RWPE2 (cell line): ENCODE data around the gene FBXW8.

Source experiments
- ATAC-seq: fragments of 200-7000 bp; cut with Tn5 transposase; 3 replicates; pipeline ENCODE4 v1.9.1; 2021; ENCODE audit warnings: low read depth
- DNase-seq: peaks from one replicate; pipeline ENCODE4 v3.0.0-alpha.2; 2020; ENCODE audit warnings: low spot score
- H3K27ac ChIP-seq: fragments of 450-650 bp; 2 replicates; pipeline ENCODE4 v1.5.1; 2017; ENCODE audit warnings: mild to moderate bottlenecking; ENCODE audit not compliant: poor library complexity, severe bottlenecking
- H3K27me3 ChIP-seq: fragments of 250-450 bp; sonication (Bioruptor Pico); 2 replicates; pipeline ENCODE4 v1.5.1; 2021; ENCODE audit warnings: mild to moderate bottlenecking, moderate library complexity; ENCODE audit not compliant: insufficient read depth, poor library complexity, severe bottlenecking
- H3K36me3 ChIP-seq: fragments of 250-450 bp; sonication (Bioruptor Pico); 2 replicates; pipeline ENCODE4 v1.5.1; 2020; ENCODE audit warnings: low read depth, mild to moderate bottlenecking, moderate library complexity
- H3K4me1 ChIP-seq: fragments of 250-450 bp; sonication (Bioruptor Pico); 2 replicates; pipeline ENCODE4 v1.5.1; 2021; ENCODE audit warnings: mild to moderate bottlenecking, moderate library complexity; ENCODE audit not compliant: insufficient read depth, poor library complexity, severe bottlenecking
- H3K4me3 ChIP-seq: fragments of 250-450 bp; sonication (Bioruptor Pico); 2 replicates; pipeline ENCODE4 v1.5.1; 2021; ENCODE audit warnings: mild to moderate bottlenecking, moderate library complexity; ENCODE audit not compliant: severe bottlenecking
- H3K9me3 ChIP-seq: fragments of 250-450 bp; sonication (Bioruptor Pico); 2 replicates; pipeline ENCODE4 v1.5.1; 2021; ENCODE audit warnings: mild to moderate bottlenecking, moderate library complexity; ENCODE audit not compliant: severe bottlenecking
- TF ChIP-seq, protein P1 (sequence below): fragments of 450-650 bp; IDR thresholded peaks from one replicate; pipeline ENCODE4 v1.5.1; 2017; ENCODE audit warnings: mild to moderate bottlenecking, moderate library complexity; ENCODE audit not compliant: poor library complexity, severe bottlenecking

FBXW8 gene

DNA sequence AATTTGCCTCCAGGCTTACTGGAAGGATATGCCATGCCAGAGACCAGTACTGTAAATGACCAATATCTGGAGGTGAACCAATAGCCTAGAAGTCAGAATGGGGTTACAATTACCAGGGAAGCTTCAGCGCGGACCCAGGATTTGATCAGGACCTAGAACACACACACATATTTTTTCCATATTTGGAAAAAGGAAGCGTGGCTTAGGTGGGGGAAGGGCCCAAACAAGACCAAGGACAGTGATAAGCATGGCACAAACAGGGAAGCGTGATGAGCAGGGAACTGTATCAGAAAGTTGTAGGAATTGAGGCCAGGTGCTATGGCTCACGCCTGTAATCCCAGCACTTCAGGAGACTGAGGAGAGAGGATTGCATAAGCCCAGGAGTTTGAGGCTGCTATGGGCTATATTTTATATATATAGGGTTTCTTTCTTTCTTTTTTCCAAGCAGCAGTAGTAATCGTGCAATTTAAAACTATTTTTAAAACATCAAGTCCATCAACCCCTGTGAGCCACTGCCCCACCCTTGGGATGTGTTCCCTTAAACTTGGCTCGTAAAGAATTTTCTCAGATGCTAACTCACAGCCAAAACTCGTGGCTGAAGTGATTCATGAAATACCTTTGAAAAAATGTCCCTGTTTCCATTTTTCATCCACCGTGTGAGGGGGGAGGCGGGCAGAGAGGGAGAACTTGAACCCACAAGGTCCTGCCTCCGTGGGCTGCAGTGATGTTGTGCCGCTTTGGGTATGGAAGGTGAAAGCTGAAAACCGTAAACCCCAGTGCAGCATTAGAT lies 46.2 kb upstream of the FBXW8 start:
- Histone ChIP-seq H3K27ac (peak overlapping the region; percentile 75), H3K4me3 (no peak overlapping the region), H3K27me3 (no peaks in the 10 kb centered on the region), H3K36me3 (no peaks in the 10 kb centered on the region), H3K9me3 (no peaks in the 10 kb centered on the region), H3K4me1 (peaks cover 9% of the 10 kb centered on the region)
- DNase-seq: no peak
- TF ChIP-seq, protein P1, sequence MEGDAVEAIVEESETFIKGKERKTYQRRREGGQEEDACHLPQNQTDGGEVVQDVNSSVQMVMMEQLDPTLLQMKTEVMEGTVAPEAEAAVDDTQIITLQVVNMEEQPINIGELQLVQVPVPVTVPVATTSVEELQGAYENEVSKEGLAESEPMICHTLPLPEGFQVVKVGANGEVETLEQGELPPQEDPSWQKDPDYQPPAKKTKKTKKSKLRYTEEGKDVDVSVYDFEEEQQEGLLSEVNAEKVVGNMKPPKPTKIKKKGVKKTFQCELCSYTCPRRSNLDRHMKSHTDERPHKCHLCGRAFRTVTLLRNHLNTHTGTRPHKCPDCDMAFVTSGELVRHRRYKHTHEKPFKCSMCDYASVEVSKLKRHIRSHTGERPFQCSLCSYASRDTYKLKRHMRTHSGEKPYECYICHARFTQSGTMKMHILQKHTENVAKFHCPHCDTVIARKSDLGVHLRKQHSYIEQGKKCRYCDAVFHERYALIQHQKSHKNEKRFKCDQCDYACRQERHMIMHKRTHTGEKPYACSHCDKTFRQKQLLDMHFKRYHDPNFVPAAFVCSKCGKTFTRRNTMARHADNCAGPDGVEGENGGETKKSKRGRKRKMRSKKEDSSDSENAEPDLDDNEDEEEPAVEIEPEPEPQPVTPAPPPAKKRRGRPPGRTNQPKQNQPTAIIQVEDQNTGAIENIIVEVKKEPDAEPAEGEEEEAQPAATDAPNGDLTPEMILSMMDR: no peak
- ATAC-seq: peak; percentile 87

DNA sequence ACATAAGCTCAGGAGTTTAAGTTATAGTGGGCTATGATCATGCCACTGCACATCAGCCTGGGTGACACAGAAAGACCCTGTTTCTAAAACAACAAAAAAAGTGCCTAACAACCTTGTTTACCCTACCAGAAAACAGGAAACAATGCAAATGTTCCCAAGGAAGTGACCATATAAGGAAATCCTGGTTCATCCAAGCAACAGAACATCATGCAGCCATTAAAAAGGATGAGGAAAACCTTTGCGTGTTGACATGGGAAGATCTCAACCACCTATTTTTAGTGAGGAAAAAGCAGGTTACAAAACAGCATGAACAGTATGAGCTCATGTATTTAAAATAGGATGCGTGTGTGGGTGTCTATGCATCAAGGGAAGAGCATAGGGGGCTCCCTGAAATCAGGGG lies 43.2 kb upstream of the FBXW8 start:
- TF ChIP-seq, protein P1: no peak
- DNase-seq (no peak), ATAC-seq (no peak)
- H3K36me3 ChIP-seq: no peaks in the 10 kb centered on the region
- H3K9me3 ChIP-seq: no peaks in the 10 kb centered on the region
- H3K27me3 ChIP-seq: no peaks in the 10 kb centered on the region
- H3K4me3 ChIP-seq: no peak overlapping the region
- H3K27ac ChIP-seq: no peak overlapping the region
- H3K4me1 ChIP-seq: peaks cover 9% of the 10 kb centered on the region

DNA sequence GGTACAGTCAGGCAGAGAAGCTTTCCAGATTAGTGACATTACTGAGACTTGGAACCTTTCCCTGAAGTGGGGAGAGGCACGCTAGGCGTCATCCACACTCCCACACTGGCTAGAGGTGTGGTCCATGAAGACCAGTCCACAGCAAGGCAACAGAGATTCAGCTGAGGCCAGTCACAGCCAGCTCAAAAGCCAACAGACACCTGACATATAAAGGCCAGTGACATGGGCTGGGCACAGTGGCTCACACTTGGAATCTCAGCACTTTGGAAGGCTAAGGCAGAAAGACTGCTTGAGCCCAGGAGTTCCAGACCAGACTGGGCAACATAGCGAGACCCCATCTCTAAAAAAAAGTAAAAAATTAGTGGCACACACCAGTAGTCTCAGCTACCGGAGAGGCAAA lies 40.4 kb upstream of the FBXW8 start:
- H3K27ac ChIP-seq: no peak overlapping the region
- H3K27me3 ChIP-seq: no peaks in the 10 kb centered on the region
- TF ChIP-seq, protein P1: no peak
- no peak overlapping the region for H3K4me3 ChIP-seq
- no peaks in the 10 kb centered on the region for H3K36me3 ChIP-seq
- H3K4me1 ChIP-seq: no peaks in the 10 kb centered on the region
- peaks cover 2% of the 10 kb centered on the region for H3K9me3 ChIP-seq
- no peak for ATAC-seq
- no peak for DNase-seq

DNA sequence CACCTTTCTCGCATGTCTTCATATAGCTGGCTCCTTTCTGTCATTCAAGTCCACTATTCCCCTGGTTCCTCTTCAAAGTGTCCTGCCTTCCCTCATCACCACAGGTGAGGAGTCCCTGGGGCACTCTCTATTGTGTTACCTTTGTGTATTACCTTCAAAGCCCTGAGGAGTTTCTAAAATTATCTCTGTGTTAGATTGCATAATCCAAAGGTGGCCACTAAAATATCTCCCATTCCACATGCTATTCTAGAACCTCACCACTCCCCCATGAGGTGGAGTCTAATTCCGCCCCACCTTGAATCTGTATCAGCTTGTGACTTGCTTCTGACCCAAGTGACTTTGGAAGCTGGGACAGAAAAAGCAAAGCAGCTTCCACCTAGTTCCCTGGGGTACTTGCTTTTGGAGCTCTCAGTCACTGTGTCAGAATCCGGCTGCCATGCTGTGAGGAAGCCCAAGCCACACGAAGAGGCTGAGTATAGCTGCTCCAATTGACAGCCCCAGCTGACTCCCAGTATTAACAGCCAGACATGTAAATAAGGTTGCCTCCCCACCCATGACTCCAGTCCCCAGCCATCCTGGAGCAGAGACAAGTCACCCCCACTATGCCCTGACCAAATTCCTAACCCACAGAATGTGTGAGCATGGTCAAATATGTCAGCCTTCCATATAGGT lies 36.3 kb upstream of the FBXW8 start:
- DNase-seq (no peak), ATAC-seq (no peak)
- Histone ChIP-seq H3K4me1 (peaks cover 5% of the 10 kb centered on the region), H3K4me3 (no peak overlapping the region), H3K27ac (no peak overlapping the region), H3K36me3 (no peaks in the 10 kb centered on the region), H3K27me3 (peaks cover 12% of the 10 kb centered on the region), H3K9me3 (peaks cover 2% of the 10 kb centered on the region)
- TF ChIP-seq, protein P1: no peak
